HL-60/S4 (cell line): ENCODE measurements around the gene TRIM63.

ENCODE experiments used
- in situ Hi-C: fragments of 300-500 bp; cut with MboI; formaldehyde crosslinking; loops from 2 replicates; pipeline ENCODE4 v1.14.3; 2022; ENCODE audit warnings: low sequenced_read_pairs

TRIM63 gene

GRCh38 chr1:26058052-26058595, 9.3 kb downstream of the TRIM63 start:
- in situ Hi-C loops = no loop called here

GRCh38 chr1:26057189-26057588, 10.2 kb downstream of the TRIM63 start:
- in situ Hi-C loops = no loop called here

DNA sequence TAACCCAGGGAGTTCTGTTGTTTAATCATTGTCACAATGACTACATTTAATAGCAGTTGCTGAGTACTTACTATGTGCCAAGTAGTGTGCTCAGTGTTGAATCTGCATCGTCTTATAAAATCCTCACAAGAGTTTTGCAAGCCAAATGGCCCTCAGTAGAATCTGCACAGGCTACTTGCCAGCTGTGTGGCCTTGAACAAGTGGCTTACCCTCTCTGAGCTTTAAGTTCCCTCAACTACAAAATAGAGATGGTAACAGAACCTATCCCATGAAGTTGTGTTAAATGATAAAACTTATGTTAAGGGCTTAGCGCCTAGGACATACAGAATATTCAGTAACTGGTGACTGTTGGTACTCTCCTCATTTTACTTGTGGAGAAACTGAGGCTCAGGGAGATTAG, 12.4 kb downstream of the TRIM63 start:
- in situ Hi-C loops = no loop called here

GRCh38 chr1:26053718-26054560, 13.5 kb downstream of the TRIM63 start:
- in situ Hi-C loops = no loop called here

- in situ Hi-C loops = no loop called here
Measured at GRCh38 chr1:26050248-26050640, 17.2 kb downstream of the TRIM63 start.

DNA sequence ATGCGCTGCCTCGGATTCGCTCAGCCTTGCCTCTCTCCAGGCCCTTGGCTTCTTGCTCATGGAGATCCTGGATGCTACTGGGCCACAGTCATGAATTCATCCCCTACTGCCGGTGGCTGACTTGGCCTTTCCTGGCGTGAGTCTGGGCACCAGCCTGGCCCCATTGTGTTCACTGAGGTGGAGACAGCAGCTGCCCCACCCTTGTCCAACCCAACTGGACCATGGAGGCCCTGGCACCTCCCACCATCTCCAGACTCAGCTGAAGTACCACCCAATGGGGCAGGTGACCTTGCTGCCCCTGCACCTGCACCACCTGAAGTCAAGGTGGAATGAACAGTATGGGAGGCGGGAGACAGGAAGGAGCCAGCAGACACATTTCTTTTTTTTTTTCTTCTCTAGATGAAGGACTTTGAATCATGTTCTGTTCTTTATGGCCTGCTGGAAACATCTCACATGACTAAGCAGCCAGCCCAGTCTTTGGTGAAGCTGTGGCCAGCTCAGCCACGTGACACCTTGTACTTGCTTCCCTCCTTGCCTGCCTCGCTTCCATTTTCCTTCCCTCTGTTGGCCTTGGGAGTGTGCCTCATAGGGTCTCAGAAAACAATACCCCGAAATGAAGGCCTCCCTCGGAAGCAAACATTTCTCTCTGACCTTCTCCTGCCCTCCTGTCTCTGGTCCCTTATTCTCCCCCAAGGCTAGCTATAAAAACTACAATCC, 17.7 kb downstream of the TRIM63 start:
- in situ Hi-C loops = loop anchor here (10.0 kb wide), 1 partner anchor 105 kb away; the partner anchor contains the start of gene FAM110D

DNA sequence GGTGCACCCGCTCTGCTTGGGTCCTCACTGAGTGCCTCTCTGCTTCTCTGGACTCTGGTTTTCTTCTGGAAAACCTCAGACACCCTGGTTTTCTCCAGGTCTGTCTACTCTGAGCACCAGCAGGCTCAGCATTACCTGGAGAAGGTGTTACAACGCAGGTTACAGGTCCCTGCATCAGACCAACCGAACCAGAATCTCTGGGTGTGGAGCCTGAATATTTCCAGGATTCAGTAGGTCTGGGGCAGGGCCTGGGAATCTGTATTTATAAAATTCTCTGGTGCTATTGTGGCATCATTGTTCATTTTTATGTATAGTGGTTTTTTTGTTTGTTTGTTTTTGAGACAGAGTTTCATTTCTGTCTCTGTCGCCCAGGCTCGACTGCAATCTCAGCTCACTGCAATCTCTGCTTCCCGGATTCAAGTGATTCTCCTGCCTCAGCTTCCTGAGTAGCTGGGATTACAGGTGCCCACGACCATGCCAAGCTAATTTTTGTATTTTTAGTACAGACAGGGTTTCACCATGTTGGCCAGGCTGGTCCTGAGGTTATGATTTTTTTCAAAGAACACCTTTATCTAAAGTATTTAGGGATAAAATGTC, 20.1 kb downstream of the TRIM63 start:
- in situ Hi-C loops = loop anchor here (10.0 kb wide), 1 partner anchor 107 kb away; the partner anchor contains the start of gene FAM110D

DNA sequence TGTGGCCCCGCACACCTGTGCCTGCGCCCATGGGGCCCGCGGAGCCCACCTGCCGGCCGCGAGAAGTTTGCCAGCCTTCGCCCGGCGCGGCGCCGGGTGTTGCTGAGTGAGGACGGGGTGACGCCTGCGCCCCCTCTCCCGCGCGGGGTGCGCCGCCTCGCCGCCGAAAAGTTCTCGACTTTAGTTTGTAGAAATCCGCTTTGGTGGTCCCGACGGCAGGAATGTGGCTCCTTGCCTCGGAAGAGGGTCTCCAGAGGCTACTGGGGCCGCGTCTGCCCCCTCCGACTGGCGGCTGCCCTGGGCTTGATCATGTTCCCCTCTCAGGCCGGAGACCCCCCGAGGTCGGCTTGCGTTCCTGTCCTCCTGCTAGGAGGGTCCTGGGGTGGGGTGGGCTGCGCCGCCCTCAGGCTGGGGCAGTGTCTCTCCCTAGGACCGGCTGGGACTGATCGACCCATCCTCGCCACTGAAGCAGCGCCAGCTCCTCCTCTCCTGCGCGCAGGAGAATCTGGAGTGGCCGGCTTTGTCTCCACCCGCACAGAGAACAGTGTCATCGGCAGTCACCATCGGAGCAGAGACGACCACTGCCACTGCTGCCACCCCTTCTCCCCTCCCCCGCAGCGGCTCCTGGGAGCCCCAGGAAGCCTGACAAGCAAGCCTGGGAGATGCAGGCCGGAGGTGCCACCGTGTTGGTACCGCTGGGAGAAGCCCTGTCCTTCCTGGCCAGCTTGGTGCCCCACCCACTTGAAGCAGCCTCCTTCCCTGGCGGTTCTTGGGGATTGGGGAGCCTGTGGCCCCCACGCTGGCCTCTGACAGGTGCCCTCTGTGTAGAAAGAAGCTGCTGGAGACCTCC, 21.0 kb downstream of the TRIM63 start:
- in situ Hi-C loops = loop anchor here (10.0 kb wide), 1 partner anchor 108 kb away; the partner anchor contains the start of gene FAM110D

DNA sequence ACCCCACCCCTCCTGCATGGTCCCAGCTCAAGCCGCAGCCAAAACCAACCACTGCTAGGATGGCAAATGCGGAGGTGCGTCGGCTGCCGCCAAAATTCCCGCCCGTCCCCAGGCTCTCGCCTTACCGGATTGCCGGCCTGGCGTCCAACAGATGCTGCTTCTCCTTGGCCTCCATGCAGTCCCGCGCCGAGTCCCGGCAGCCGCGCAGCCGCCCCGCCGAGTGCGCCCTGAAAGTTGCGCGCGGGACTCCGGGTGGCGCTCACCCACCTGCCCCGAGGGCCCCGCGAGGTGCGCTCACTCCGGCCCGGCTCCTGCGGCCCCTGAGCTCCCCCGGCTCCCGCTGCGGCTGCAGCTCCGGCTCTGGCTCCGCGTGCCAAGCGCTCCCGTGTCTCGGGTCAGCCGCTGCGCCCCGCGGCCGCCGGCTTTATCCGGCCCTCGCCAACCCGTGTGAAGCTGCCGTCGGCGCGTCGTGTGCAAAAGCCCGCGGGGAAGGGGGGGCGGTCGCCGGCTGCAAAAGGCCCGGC, 21.6 kb downstream of the TRIM63 start, which contains the start of gene SLC30A2:
SLC30A2 (minus strand) TSS at position 397 of the 524 bp plus-strand sequence; CDS start at position 175, 222 bp downstream.
- in situ Hi-C loops = loop anchor here (10.0 kb wide), 1 partner anchor 109 kb away; the partner anchor contains the start of gene FAM110D

GRCh38 chr1:26044971-26045721, 22.3 kb downstream of the TRIM63 start:
- in situ Hi-C loops = loop anchor here (10.0 kb wide), 1 partner anchor 110 kb away; the partner anchor contains the start of gene FAM110D

DNA sequence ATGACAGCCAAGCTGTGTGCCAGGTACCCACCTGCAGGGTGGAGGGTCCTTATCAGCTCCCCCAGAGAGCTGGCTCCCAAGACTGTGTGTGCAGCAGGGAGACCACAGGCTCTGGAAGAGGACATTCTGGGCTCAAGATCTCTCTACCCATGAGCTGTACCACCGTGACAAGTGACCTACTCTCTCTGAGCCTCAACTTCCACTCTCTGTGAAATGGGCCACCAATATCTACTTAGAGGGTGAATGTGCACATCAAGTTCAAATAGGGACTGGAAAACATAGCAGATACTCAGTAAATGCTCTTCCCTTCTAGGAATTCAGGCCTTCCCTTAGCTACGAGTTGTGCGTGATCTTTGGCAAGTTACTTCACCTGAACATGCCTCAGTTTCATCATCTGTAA, 23.0 kb downstream of the TRIM63 start:
- in situ Hi-C loops = loop anchor here (10.0 kb wide), 1 partner anchor 110 kb away; the partner anchor contains the start of gene FAM110D

- in situ Hi-C loops = loop anchor here (10.0 kb wide), 1 partner anchor 111 kb away; the partner anchor contains the start of gene FAM110D
Measured at GRCh38 chr1:26043765-26044164, 23.7 kb downstream of the TRIM63 start.

DNA sequence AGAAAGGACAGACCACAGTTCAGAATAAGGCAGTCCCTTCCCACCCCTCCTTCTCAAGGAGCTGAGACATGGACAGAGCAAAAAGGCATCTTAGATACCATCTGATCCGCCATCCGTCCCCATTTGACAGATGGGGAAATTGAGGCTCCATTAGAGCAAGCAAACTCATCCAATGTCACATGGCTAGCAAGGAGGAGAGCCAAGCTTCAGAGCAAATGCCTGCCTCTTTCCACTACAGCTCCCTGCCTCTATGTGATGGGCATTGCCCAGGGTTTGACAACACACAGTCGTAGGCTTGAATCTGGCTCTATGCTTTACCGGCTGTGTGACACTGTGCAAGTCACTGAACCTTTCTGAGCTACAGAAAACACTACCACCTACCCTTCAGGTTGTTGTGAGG, 25.5 kb downstream of the TRIM63 start:
- in situ Hi-C loops = loop anchor here (10.0 kb wide), 1 partner anchor 113 kb away; the partner anchor contains the start of gene FAM110D

DNA sequence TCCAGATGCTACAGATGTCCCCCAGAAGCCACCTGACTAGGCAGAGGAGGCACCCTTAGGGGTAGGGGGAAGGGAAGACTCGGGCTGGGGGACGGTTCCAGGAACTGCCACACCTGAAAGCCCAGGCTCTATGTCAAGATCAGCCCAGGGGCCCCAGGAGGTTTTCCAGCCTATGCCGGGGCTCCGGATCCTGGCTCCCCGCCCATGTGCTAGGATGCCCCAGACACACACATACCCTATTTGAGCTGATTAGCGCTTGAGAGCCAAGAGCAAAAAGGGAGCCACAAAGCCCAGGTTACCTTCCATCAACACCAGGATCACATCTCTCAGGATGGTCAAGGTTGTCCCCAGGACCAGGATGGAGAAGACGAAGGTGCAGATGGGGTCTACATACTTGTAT, 26.0 kb downstream of the TRIM63 start:
- in situ Hi-C loops = loop anchor here (10.0 kb wide), 1 partner anchor 113 kb away; the partner anchor contains the start of gene FAM110D

GRCh38 chr1:26038904-26039303, 28.5 kb downstream of the TRIM63 start:
- in situ Hi-C loops = no loop called here

DNA sequence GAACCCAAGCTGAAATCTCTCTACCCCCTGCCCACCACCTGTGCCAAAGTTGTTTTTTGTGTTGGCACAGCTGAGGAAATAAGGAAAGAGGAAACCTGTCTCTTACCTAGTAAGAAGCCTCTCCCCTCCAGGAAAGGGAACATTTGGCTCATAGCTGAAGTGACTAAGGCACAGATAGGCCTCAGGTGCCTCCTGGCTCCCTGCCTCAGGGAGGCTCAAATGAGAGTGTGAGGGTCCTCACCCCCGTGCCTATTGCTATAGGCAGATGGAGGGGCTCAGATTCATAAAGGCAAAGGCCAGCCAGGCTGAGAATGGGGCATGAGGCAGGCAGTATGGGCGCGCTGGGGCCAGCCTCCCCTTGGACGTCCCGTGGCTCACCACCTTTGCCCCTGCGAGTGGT, 29.0 kb downstream of the TRIM63 start:
- in situ Hi-C loops = no loop called here

DNA sequence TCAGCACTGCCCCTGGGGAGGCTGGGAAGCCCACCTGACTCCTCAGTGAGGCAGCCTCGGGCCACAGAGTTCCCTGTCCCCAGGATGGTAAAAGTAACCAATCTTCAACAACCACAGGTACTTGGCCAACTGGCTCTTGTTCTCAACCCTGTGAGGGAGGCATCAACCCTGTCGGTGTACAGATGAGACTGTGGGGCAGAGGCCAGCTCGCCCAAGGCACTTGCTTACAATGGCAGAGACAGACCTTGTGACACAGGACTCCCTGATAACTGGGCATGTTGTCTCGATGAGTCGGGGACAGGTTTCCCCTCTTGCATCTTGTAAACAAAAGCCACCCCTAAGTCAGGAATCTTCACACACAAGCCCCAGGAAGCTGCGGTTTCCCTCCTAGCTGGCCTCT, 29.5 kb downstream of the TRIM63 start:
- in situ Hi-C loops = no loop called here

DNA sequence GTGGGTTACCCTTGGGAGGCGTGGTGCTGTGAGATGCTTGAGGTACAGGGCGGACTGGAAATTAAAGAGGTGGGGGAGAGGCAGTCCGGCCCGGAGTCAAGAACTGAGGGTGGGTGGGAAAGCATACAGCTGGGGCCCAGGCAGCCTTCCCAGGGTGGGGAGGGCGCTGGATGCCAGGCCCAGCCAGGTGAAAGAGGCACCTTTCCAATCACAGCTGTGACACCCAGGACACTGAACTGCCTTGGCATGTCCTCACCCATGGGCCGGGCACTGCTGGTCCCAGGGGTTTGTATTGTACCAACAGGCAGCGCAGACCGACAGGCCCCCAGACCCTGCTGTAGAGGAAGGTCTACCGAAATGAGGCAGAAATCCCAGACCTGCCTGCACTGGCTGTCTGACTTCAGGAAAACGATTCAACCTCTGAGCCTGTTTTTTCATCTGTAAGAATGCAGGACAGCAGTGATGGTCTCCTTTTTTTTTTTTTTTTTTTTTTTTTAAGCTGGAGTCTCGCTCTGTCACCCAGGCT, 30.6 kb downstream of the TRIM63 start:
- in situ Hi-C loops = no loop called here
